ENCODE results near the gene PRKRA. TPM values are rescaled to one million over a fixed set of nuclear protein-coding genes. Genes with fewer than 3 reads are reported as not detected.

The PRKRA gene
- total RNA-seq (10 to 100 TPM; 51.0 to 52.4 TPM), polyA plus RNA-seq (10 to 100 TPM; 57.1 to 83.0 TPM)

GRCh38 chr2:178450774-178451525 lies at the start of gene PRKRA, which contains the start of gene PJVK:
TSS of gene PRKRA (minus strand) at chr2:178451175. CDS start at chr2:178451030, 145 bp downstream.
TSS of gene PJVK (plus strand) at chr2:178451378. CDS start at chr2:178453410, 2,032 bp downstream.
- Mint-ChIP-seq H3K27ac (peak within 1 kb of the TSS; percentile 94 to 97 (median 97)), H3K9me3 (no peaks in the 10 kb centered on the region), H3K36me3 (peaks cover 15 to 34% of the 10 kb centered on the region in 2 donors), H3K27me3 (peaks cover 2 to 3% of the 10 kb centered on the region in 2 donors), H3K4me3 (peak within 1 kb of the TSS; percentile 87 to 93 (median 90)), H3K4me1 (peaks cover 21 to 34% (median 27%) of the 10 kb centered on the region in 4 donors)
- Histone ChIP-seq H3K36me3 (ENCODE audit: insufficient read depth, low read length) (peaks cover 7% of the 10 kb centered on the region), H3K4me1 (ENCODE audit: insufficient read depth, low read length) (peaks cover 32% of the 10 kb centered on the region), H3K9me3 (ENCODE audit: control insufficient read depth in 1 of 2, low read length in 2 of 2) (no peaks in the 10 kb centered on the region), H3K27me3 (ENCODE audit: insufficient read depth, low read length) (no peaks in the 10 kb centered on the region), H3K27ac (ENCODE audit: low read depth, low read length) (peak within 1 kb of the TSS; percentile 97), H3K4me3 (ENCODE audit: low read length in 2 of 2) (peak within 1 kb of the TSS; percentile 40 to 76)
- CTCF ChIA-PET (ENCODE audit: partially characterized antibody) = interaction anchor here (0.8 to 3.2 kb wide), 9 partner anchors 13 to 73 kb away, joined by 3 to 42 read pairs (median 4); no protein-coding TSS in a partner anchor
- POLR2A ChIA-PET (ENCODE audit: partially characterized antibody) = interaction anchor here (0.6 to 2.8 kb wide), 22 partner anchors 8 to 1186 kb away, joined by 3 to 56 read pairs (median 4); partner anchors contain the start of genes AGPS, NFE2L2, PLEKHA3 and RBM45
- intact Hi-C loops (cut with micrococcal nuclease) = loop anchor here (1.0 to 2.0 kb wide), 5 partner anchors 27 to 1238 kb away; partner anchors contain the start of genes FKBP7 and HNRNPA3
- peak; percentile 93 to 95 (median 94) for DNase-seq

- intact Hi-C loops (cut with micrococcal nuclease) = no loop called here
- H3K36me3 Mint-ChIP-seq = peaks cover 52 to 81% of the 10 kb centered on the region in 2 donors
- peaks cover 62% of the 10 kb centered on the region for H3K36me3 ChIP-seq (ENCODE audit: insufficient read depth, low read length)
These were observed 48.7 kb upstream of the PRKRA start for GRCh38 chr2:178499640-178500039.

GRCh38 chr2:178498137-178498536 lies 47.2 kb upstream of the PRKRA start:
- Mint-ChIP-seq H3K4me1 (peaks cover 0 to 3% (median 0%) of the 10 kb centered on the region in 4 donors), H3K36me3 (peaks cover 62 to 82% of the 10 kb centered on the region in 2 donors), H3K4me3 (no peak overlapping the region), H3K9me3 (no peaks in the 10 kb centered on the region), H3K27me3 (no peaks in the 10 kb centered on the region), H3K27ac (peak overlapping the region in 1 of 7 donors; percentile 42)
- ChIA-PET CTCF (ENCODE audit: partially characterized antibody) (interaction anchor here (0.9 kb wide), 1 partner anchor 16 kb away, joined by 4 read pairs; no protein-coding TSS in a partner anchor), POLR2A (ENCODE audit: partially characterized antibody) (interaction anchor here (1.7 kb wide), 1 partner anchor 47 kb away, joined by 4 read pairs; the partner anchor contains the start of genes PJVK and PRKRA)
- intact Hi-C loops (cut with micrococcal nuclease) = no loop called here
- no peaks in the 10 kb centered on the region for H3K4me1 ChIP-seq (ENCODE audit: insufficient read depth, low read length)
- H3K4me3 ChIP-seq (ENCODE audit: low read length in 2 of 2) = no peak overlapping the region
- no peaks in the 10 kb centered on the region for H3K9me3 ChIP-seq (ENCODE audit: control insufficient read depth in 1 of 2, low read length in 2 of 2)
- no peak for DNase-seq
- H3K27ac ChIP-seq (ENCODE audit: low read depth, low read length) = no peak overlapping the region
- peaks cover 66% of the 10 kb centered on the region for H3K36me3 ChIP-seq (ENCODE audit: insufficient read depth, low read length)
- no peaks in the 10 kb centered on the region for H3K27me3 ChIP-seq (ENCODE audit: insufficient read depth, low read length)

More at GRCh38 chr2:178499640-178500039, 48.7 kb upstream of the PRKRA start:
- Histone ChIP-seq H3K4me3 (ENCODE audit: low read length in 2 of 2) (no peak overlapping the region), H3K9me3 (ENCODE audit: control insufficient read depth in 1 of 2, low read length in 2 of 2) (no peaks in the 10 kb centered on the region), H3K27me3 (ENCODE audit: insufficient read depth, low read length) (no peaks in the 10 kb centered on the region), H3K4me1 (ENCODE audit: insufficient read depth, low read length) (no peaks in the 10 kb centered on the region), H3K27ac (ENCODE audit: low read depth, low read length) (no peak overlapping the region)
- Mint-ChIP-seq H3K9me3 (no peaks in the 10 kb centered on the region), H3K27ac (peak overlapping the region in 2 of 7 donors; percentile 38 to 65), H3K27me3 (no peaks in the 10 kb centered on the region), H3K4me3 (no peak overlapping the region), H3K4me1 (peaks cover 0 to 3% (median 0%) of the 10 kb centered on the region in 4 donors)
- no peak for DNase-seq
- ChIA-PET CTCF (ENCODE audit: partially characterized antibody) (no interaction called here), POLR2A (ENCODE audit: partially characterized antibody) (interaction anchor here (1.7 kb wide), 1 partner anchor 49 kb away, joined by 4 read pairs; the partner anchor contains the start of genes PJVK and PRKRA)

- H3K9me3 ChIP-seq (ENCODE audit: control insufficient read depth in 1 of 2, low read length in 2 of 2) = no peaks in the 10 kb centered on the region
- DNase-seq = no peak
- intact Hi-C loops (cut with micrococcal nuclease) = loop anchor here (2.0 kb wide), 1 partner anchor 17 kb away; the partner anchor contains the start of gene FKBP7
- H3K36me3 Mint-ChIP-seq = peaks cover 57 to 74% of the 10 kb centered on the region in 2 donors
- H3K36me3 ChIP-seq (ENCODE audit: insufficient read depth, low read length) = peaks cover 59% of the 10 kb centered on the region
- CTCF ChIA-PET (ENCODE audit: partially characterized antibody) = interaction anchor here (1.2 to 2.5 kb wide), 3 partner anchors 27 to 97 kb away, joined by 3 to 11 read pairs (median 4); no protein-coding TSS in a partner anchor
- H3K4me3 ChIP-seq (ENCODE audit: low read length in 2 of 2) = no peak overlapping the region
- no peaks in the 10 kb centered on the region for H3K9me3 Mint-ChIP-seq
- no peaks in the 10 kb centered on the region for H3K27me3 Mint-ChIP-seq
- no peak overlapping the region for H3K27ac ChIP-seq (ENCODE audit: low read depth, low read length)
- H3K4me1 ChIP-seq (ENCODE audit: insufficient read depth, low read length) = no peaks in the 10 kb centered on the region
- no peaks in the 10 kb centered on the region for H3K27me3 ChIP-seq (ENCODE audit: insufficient read depth, low read length)
- no peak overlapping the region for H3K27ac Mint-ChIP-seq
- peaks cover 0 to 3% (median under 1%) of the 10 kb centered on the region in 4 donors for H3K4me1 Mint-ChIP-seq
- no peak overlapping the region for H3K4me3 Mint-ChIP-seq
- POLR2A ChIA-PET (ENCODE audit: partially characterized antibody) = interaction anchor here (1.2 kb wide), 1 partner anchor 45 kb away, joined by 3 read pairs; the partner anchor contains the start of genes PJVK and PRKRA
These were observed 45.1 kb upstream of the PRKRA start for GRCh38 chr2:178496049-178496448.

- Histone ChIP-seq H3K27me3 (ENCODE audit: insufficient read depth, low read length) (no peaks in the 10 kb centered on the region), H3K27ac (ENCODE audit: low read depth, low read length) (no peak overlapping the region), H3K4me3 (ENCODE audit: low read length in 2 of 2) (no peak overlapping the region), H3K9me3 (ENCODE audit: control insufficient read depth in 1 of 2, low read length in 2 of 2) (no peaks in the 10 kb centered on the region), H3K4me1 (ENCODE audit: insufficient read depth, low read length) (no peaks in the 10 kb centered on the region), H3K36me3 (ENCODE audit: insufficient read depth, low read length) (peaks cover 40% of the 10 kb centered on the region)
- POLR2A ChIA-PET (ENCODE audit: partially characterized antibody) = interaction anchor here (2.2 kb wide), 1 partner anchor 10 kb away, joined by 8 read pairs; the partner anchor contains the start of gene PLEKHA3
- intact Hi-C loops (cut with micrococcal nuclease) = no loop called here
- Mint-ChIP-seq H3K4me3 (no peak overlapping the region), H3K27me3 (no peaks in the 10 kb centered on the region), H3K27ac (no peak overlapping the region), H3K4me1 (peaks cover 8 to 26% (median 17%) of the 10 kb centered on the region in 4 donors), H3K36me3 (peaks cover 58 to 74% of the 10 kb centered on the region in 2 donors), H3K9me3 (no peaks in the 10 kb centered on the region)
- CTCF ChIA-PET (ENCODE audit: partially characterized antibody) = interaction anchor here (1.4 kb wide), 1 partner anchor 12 kb away, joined by 5 read pairs; the partner anchor contains the start of gene PLEKHA3
- no peak for DNase-seq
These were observed 40.6 kb upstream of the PRKRA start for GRCh38 chr2:178491612-178492011.

GRCh38 chr2:178485356-178485755 lies 34.4 kb upstream of the PRKRA start:
- Mint-ChIP-seq H3K27me3 (no peaks in the 10 kb centered on the region), H3K27ac (peak overlapping the region in 1 of 7 donors; percentile 65), H3K4me3 (no peak overlapping the region), H3K4me1 (peaks cover 40 to 78% (median 57%) of the 10 kb centered on the region in 4 donors), H3K9me3 (no peaks in the 10 kb centered on the region), H3K36me3 (peaks cover 35 to 47% of the 10 kb centered on the region in 2 donors)
- Histone ChIP-seq H3K4me3 (ENCODE audit: low read length in 2 of 2) (no peak overlapping the region), H3K4me1 (ENCODE audit: insufficient read depth, low read length) (peaks cover 46% of the 10 kb centered on the region), H3K9me3 (ENCODE audit: control insufficient read depth in 1 of 2, low read length in 2 of 2) (no peaks in the 10 kb centered on the region), H3K27me3 (ENCODE audit: insufficient read depth, low read length) (no peaks in the 10 kb centered on the region), H3K36me3 (ENCODE audit: insufficient read depth, low read length) (no peaks in the 10 kb centered on the region), H3K27ac (ENCODE audit: low read depth, low read length) (no peak overlapping the region)
- intact Hi-C loops (cut with micrococcal nuclease) = no loop called here
- DNase-seq = no peak
- ChIA-PET CTCF (ENCODE audit: partially characterized antibody) (no interaction called here), POLR2A (ENCODE audit: partially characterized antibody) (interaction anchor here (1.1 kb wide), 1 partner anchor 34 kb away, joined by 3 read pairs; the partner anchor contains the start of genes PJVK and PRKRA)

Data from CD4-positive, alpha-beta memory T cell (primary cell).